ENCODE results near the gene ANO1.

ANO1 gene

GRCh38 chr11:70054004-70054403, 24.1 kb upstream of the ANO1 start:
- DNase-seq: no peak

GRCh38 chr11:70055444-70055843, 22.7 kb upstream of the ANO1 start:
- no peak for DNase-seq

- no peak for DNase-seq
These were observed 21.0 kb upstream of the ANO1 start for GRCh38 chr11:70057080-70057479.

- DNase-seq: no peak
These were observed 18.1 kb upstream of the ANO1 start for GRCh38 chr11:70059971-70060370.

GRCh38 chr11:70060611-70061293, 17.4 kb upstream of the ANO1 start:
- DNase-seq: no peak

- DNase-seq: no peak
These were observed 16.4 kb upstream of the ANO1 start for GRCh38 chr11:70061734-70062133.

- no peak for DNase-seq
These were observed 15.0 kb upstream of the ANO1 start for GRCh38 chr11:70063121-70063520.

GRCh38 chr11:70063555-70063954, 14.6 kb upstream of the ANO1 start:
- no peak for DNase-seq

- DNase-seq: no peak
These were observed 13.9 kb upstream of the ANO1 start for GRCh38 chr11:70064008-70064725.

- DNase-seq: no peak
These were observed 13.3 kb upstream of the ANO1 start for GRCh38 chr11:70064726-70065317.

GRCh38 chr11:70065318-70066135, 12.6 kb upstream of the ANO1 start:
- no peak for DNase-seq

- no peak for DNase-seq
These were observed 12.0 kb upstream of the ANO1 start for GRCh38 chr11:70066136-70066520.

- no peak for DNase-seq
These were observed 11.5 kb upstream of the ANO1 start for GRCh38 chr11:70066628-70067027.

GRCh38 chr11:70067036-70067435, 11.1 kb upstream of the ANO1 start:
- no peak for DNase-seq

GRCh38 chr11:70067591-70068341, 10.4 kb upstream of the ANO1 start:
- DNase-seq: no peak

GRCh38 chr11:70068345-70068744, 9.8 kb upstream of the ANO1 start:
- DNase-seq: no peak

GRCh38 chr11:70068950-70069349, 9.2 kb upstream of the ANO1 start:
- no peak for DNase-seq

- DNase-seq: no peak
These were observed 7.4 kb upstream of the ANO1 start for GRCh38 chr11:70070706-70071105.

- DNase-seq: no peak
These were observed 6.1 kb upstream of the ANO1 start for GRCh38 chr11:70071996-70072395.

- DNase-seq: no peak
These were observed 5.7 kb upstream of the ANO1 start for GRCh38 chr11:70072461-70072860.

- DNase-seq: no peak
These were observed 5.0 kb upstream of the ANO1 start for GRCh38 chr11:70072861-70073755.
